Activated naive CD4-positive, alpha-beta T cell treated with anti-CD3 and anti-CD28 coated beads, Interleukin-2, amount 10 ng/mL, durations not matched to agents 5 hours and 36 hours (primary cell): ENCODE measurements around the gene DDX54. TPM values are rescaled to one million over a fixed set of nuclear protein-coding genes. Genes with fewer than 3 reads are reported as not detected.

ENCODE experiments used
- microRNA-seq: library from miRNA; unstranded; fragments of <30 nt; microRNA quantifications from one replicate; pipeline ENCODE4 v1.2.0, GENCODE V29; 2022; ENCODE audit warnings: borderline microRNAs expressed, borderline replicate concordance
- total RNA-seq, 2 experiments: library from RNA; stranded (reverse); gene quantifications; one replicate each; pipeline ENCODE4 v1.2.3, GENCODE V29; 2021

The DDX54 gene, protein sequence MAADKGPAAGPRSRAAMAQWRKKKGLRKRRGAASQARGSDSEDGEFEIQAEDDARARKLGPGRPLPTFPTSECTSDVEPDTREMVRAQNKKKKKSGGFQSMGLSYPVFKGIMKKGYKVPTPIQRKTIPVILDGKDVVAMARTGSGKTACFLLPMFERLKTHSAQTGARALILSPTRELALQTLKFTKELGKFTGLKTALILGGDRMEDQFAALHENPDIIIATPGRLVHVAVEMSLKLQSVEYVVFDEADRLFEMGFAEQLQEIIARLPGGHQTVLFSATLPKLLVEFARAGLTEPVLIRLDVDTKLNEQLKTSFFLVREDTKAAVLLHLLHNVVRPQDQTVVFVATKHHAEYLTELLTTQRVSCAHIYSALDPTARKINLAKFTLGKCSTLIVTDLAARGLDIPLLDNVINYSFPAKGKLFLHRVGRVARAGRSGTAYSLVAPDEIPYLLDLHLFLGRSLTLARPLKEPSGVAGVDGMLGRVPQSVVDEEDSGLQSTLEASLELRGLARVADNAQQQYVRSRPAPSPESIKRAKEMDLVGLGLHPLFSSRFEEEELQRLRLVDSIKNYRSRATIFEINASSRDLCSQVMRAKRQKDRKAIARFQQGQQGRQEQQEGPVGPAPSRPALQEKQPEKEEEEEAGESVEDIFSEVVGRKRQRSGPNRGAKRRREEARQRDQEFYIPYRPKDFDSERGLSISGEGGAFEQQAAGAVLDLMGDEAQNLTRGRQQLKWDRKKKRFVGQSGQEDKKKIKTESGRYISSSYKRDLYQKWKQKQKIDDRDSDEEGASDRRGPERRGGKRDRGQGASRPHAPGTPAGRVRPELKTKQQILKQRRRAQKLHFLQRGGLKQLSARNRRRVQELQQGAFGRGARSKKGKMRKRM
- total RNA-seq = 10 to 100 TPM; 67.4 to 71.1 TPM

DNA sequence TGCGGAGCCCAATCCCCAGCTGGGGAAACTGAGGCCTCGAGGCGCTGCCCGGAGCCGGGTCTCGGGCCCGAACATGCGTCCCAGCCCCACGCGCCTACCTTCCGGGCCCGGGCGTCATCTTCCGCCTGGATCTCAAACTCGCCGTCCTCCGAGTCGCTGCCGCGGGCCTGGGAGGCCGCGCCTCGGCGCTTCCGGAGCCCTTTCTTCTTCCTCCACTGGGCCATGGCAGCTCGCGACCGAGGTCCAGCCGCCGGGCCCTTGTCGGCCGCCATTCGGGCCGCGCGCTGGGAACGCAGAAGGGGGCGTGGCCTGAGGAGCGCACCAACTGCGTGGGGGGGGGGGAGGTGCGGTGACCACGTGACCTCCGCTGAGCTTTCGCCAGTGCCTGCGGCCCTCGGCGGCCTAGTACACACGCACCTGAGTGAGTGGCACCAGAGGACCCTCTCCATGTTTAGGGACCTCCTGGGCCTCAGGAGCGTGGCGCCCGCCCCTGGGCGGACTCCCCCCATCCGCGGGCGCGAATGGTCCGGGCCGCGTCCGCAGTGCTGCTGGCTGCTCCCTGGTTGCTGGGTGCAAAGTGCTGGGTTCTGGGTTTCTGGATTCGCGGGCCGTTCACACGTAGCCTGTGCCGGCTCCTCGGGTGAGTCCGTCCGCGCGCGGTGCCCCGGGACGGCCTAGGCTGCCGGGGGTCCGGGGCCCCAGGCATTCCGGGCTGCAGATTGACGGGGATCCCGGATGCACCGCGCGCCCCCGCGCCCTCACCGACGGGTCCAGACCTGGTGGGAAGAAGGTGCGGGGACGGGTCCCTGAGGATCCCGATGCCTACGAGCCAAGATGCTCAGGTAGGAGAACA lies at the start of gene DDX54, which contains the start of gene RITA1:
Gene DDX54, minus strand, starts transcription at position 299 of the 853 bp plus-strand sequence. Its CDS starts 27 bp downstream, at position 272.
Gene RITA1, plus strand, starts transcription at position 542 of the 853 bp plus-strand sequence. CDS start 1,026 bp downstream, outside the sequence.

DNA sequence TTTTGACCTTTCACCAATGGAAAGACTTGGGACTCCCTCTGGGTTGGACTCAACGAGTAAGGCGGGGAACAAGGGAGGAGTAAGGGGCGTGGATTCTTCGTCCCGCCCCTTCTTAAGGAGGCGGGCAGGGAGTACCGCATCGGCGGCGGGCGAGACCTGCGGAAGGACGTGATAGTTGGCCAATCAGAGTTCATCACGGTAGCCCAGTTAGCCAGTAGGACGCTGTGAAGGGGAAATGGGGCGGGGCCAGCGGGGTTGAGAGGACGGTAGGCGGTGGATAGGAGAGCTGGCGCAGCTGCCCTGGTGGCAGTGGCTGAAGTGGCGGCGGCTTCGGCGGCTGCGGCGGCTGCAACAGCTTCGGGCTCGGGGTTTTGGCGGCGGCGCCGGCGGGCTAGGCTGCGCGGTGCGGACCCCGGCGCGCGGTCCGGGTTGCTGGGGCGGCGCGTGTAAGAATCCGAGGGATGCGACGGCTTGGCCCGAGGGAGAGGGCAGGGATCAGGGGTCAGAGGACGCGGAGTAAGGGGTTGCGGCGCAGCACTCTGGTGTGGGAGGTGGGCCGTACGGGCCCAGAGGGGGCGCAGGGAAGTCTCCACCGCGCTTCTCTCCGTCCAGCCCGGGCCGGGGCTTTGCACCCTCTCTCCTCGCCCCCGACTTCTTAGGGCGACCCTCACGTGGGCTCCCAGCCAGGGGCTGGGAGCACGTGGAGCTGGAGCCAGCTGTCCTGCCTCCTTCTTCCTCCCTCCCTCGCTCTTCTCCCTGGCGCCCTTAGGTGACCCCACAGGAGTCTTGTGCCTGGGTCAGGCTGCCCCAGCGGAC lies 36.1 kb upstream of the DDX54 start, which contains the start of gene TPCN1:
Gene TPCN1, plus strand, starts transcription at position 284 of the 816 bp plus-strand sequence. CDS start 5,389 bp downstream, outside the sequence.

DNA sequence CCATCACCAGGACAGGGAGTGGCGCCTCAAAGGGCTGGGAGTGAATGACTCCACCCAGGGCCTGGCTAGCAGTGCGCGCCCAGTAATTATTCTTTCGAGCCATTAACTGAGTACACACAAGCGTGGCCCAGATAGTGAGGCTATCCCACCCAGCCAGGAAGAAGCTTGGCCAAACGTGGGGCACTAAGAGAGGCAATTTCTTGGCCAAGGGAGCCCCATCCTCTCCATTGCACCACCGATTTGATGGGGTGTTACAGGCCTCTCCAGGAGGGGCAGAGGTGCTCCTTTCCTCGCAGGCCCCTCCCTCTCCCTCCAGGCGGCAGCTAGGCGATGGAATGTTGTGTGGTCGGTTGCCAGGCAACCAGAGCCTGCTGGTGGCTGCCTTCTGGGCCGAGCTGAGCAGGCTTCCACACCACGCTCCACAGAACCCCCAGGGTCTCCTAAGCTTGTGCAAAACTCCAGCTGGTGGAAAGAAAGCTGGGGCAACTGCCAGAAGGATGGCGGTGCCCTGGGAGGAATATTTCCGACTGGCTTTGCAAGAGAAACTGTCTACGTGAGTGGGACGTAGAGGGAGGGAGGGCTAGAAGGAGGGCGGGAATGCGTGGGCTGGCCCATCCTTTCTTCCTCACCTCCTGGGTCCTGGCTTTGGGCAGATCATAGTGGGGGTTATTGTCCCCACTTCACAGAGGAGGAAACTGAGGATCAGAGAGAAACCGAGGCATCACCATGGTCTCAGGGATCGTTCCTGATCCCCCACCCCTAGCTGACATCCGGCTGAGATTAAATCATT lies 35.7 kb downstream of the DDX54 start, which contains the start of gene CFAP73:
Gene CFAP73, plus strand, starts transcription at position 364 of the 790 bp plus-strand sequence. Its CDS starts 134 bp downstream, at position 498.

DNA sequence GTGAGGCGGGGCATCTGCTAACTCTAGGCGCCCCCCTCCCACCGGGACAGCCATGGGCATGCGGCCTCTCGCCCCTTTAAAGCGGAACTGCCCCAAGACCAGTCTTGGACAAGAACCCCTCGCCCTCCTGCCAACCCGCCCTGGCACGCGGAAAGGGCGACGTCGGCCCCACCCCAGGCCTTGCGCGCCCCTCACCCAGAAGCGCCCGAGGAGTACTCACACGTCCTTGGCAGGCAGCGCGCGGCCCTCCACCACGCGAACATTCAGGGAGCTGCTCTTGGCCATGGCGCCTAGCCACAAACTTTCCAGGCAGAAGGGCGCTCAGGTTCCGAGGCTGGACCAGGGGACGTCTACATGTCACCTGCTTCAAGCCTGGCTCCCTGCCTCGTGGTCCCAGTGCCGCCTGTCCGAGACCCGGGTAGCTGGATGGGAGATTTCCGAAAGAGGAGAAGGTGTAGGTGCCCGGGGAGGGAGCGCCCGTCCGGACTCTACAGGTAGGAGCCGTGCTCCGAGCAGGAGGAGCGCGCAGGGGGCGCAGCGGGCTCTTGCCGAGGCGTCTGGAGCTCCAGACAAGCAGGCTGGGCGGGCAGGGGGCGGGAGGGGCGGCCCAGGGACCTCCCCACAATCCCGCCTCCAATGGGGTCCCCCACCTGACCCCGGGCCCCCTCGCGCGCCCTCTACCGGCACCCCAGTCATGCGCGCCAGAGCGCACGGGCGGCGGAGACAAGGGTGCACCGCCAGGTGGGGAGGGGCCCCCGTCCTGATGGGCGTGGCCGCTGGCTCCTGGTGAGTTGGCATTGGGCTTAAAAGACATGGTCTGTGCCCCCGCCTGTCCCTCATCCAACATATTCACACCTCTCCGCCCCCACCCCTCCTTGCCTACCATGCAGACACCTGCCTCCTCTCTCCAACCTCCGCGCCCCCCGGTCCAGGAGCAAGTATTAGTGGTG lies 49.8 kb downstream of the DDX54 start, which contains the start of gene RASAL1:
Gene RASAL1, minus strand, starts transcription at position 584 of the 950 bp plus-strand sequence. Its CDS starts 299 bp downstream, at position 285.

Small RNA genes lying within 50 kb of the gene (microRNA-seq; reads per million reads assigned to microRNA genes)
- gene MIR7106 = not detected

Other genes starting within 250 kb of the DDX54 start
- gene OAS3, start 247.0 kb downstream of the DDX54 start, total RNA-seq = 10 to 100 TPM; 50.4 TPM
- 100 to 1,000 TPM; 126 to 131 TPM for gene OAS2, start 207.0 kb downstream of the DDX54 start, total RNA-seq
- under 1 TPM in 1 of 2 experiments, not detected in 1; 0.10 TPM for gene DTX1, start 128.7 kb downstream of the DDX54 start, total RNA-seq
- under 1 TPM; 0.38 to 0.53 TPM for gene RASAL1, start 49.7 kb downstream of the DDX54 start, total RNA-seq
- gene CFAP73, start 35.8 kb downstream of the DDX54 start, total RNA-seq = 1 to 10 TPM in 1 of 2 experiments, under 1 TPM in 1; 0.94 to 1.1 TPM
- gene RITA1, start 243 bp upstream of the DDX54 start, total RNA-seq = 10 to 100 TPM; 13.3 to 17.6 TPM
- gene TPCN1, start 36.0 kb upstream of the DDX54 start, total RNA-seq = 10 to 100 TPM; 27.3 to 29.0 TPM
- gene SLC8B1, start 149.6 kb upstream of the DDX54 start, total RNA-seq = 10 to 100 TPM; 34.4 to 35.4 TPM
- 10 to 100 TPM; 10.2 to 10.5 TPM for gene PLBD2, start 173.1 kb upstream of the DDX54 start, total RNA-seq
- not detected for gene SDS, start 218.4 kb upstream of the DDX54 start, total RNA-seq
- not detected for gene SDSL, start 236.9 kb upstream of the DDX54 start, total RNA-seq